Transverse colon (tissue), 4 donors: Measurements from ENCODE around the gene TM2D1.

Experiments used
- CTCF ChIP-seq, 5 experiments: fragments of 200-600 bp in 3 of 5; fragments of 450-650 bp in 2 of 5; sonication (generic) in 3 of 5; IDR thresholded peaks; 1 replicate in 2 of 5; 2 replicates in 3 of 5; pipeline ENCODE4 v1.5.1; 2016 to 2017; ENCODE audit warnings: antibody characterized with exemption in 5 of 5, inconsistent platforms in 3 of 5, mild to moderate bottlenecking in 2 of 5, moderate library complexity in 1 of 5
- EP300 ChIP-seq: sonication (generic); formaldehyde crosslinking; IDR thresholded peaks from one replicate; pipeline ENCODE4 v1.6.1; 2017; ENCODE audit warnings: antibody characterized with exemption, low read depth
- POLR2A ChIP-seq: fragments of 450-650 bp; IDR thresholded peaks from one replicate; pipeline ENCODE4 v1.6.1; 2016; ENCODE audit warnings: antibody characterized with exemption, mild to moderate bottlenecking, moderate library complexity
- POLR2AphosphoS5 ChIP-seq, 3 donors: sonication (generic); formaldehyde crosslinking; IDR thresholded peaks; one replicate each; pipeline ENCODE4 v1.6.1; 2016; ENCODE audit warnings: antibody characterized with exemption in 3 of 3

GRCh38 chr1:61708953-61709907, 15.7 kb downstream of the TM2D1 start:
- TF ChIP-seq CTCF (IDR thresholded peaks at IDR 0.05) (no peak), EP300 (no peak), POLR2A (no peak), POLR2AphosphoS5 (IDR thresholded peaks at IDR 0.05) (no peak)
